Measurements from ENCODE around the gene ARL15. TPM values are rescaled to one million over a fixed set of nuclear protein-coding genes. Genes with fewer than 3 reads are reported as not detected.

ARL15 gene
- total and polyA plus RNA-seq, 5 donors from 2014 or later: 16.5 to 27.7 (median 19.1) TPM

GRCh38 chr5:54013556-54014194 lies 296.7 kb downstream of the ARL15 start:
- Mint-ChIP-seq H3K36me3 (peaks cover 37% of the 10 kb centered on the region), H3K27ac (no peak overlapping the region), H3K9me3 (peaks cover 1 to 11% (median 7%) of the 10 kb centered on the region in 7 donors), H3K27me3 (no peaks in the 10 kb centered on the region), H3K4me1 (peaks cover 0 to 10% (median 1%) of the 10 kb centered on the region in 4 donors), H3K4me3 (no peak overlapping the region)
- no peaks in the 10 kb centered on the region for H3K4me1 ChIP-seq (ENCODE audit: control insufficient read depth, insufficient read depth, low read length, poor library complexity, severe bottlenecking)
- peak in 1 of 3 donors; percentile 25 for DNase-seq
- no peaks in the 10 kb centered on the region for H3K27me3 ChIP-seq (ENCODE audit: control insufficient read depth, insufficient read depth, low read length)
- peaks cover 6% of the 10 kb centered on the region for H3K36me3 ChIP-seq (ENCODE audit: control insufficient read depth, insufficient read depth, low read length)
- H3K4me3 ChIP-seq (ENCODE audit: low read depth, low read length): no peak overlapping the region
- no peak overlapping the region for H3K27ac ChIP-seq (ENCODE audit: insufficient read depth, low read length, poor library complexity, severe bottlenecking)
- ATAC-seq (ENCODE audit: low read depth in 2 of 2): peak in 1 of 2 donors; percentile 24
- no peaks in the 10 kb centered on the region for H3K9me3 ChIP-seq (ENCODE audit: control insufficient read depth in 2 of 2, low read length in 2 of 2)

- no peak for ATAC-seq (ENCODE audit: low read depth in 2 of 2)
- peaks cover 0 to 10% (median 7%) of the 10 kb centered on the region in 7 donors for H3K9me3 Mint-ChIP-seq
- H3K36me3 ChIP-seq (ENCODE audit: control insufficient read depth, insufficient read depth, low read length): peaks cover 2% of the 10 kb centered on the region
- H3K4me1 ChIP-seq (ENCODE audit: control insufficient read depth, insufficient read depth, low read length, poor library complexity, severe bottlenecking): no peaks in the 10 kb centered on the region
- H3K27me3 ChIP-seq (ENCODE audit: control insufficient read depth, insufficient read depth, low read length): no peaks in the 10 kb centered on the region
- H3K4me1 Mint-ChIP-seq: peaks cover 0 to 4% (median 0%) of the 10 kb centered on the region in 4 donors
- H3K9me3 ChIP-seq (ENCODE audit: control insufficient read depth in 2 of 2, low read length in 2 of 2): no peaks in the 10 kb centered on the region
- H3K27ac Mint-ChIP-seq: no peak overlapping the region
- peaks cover 23% of the 10 kb centered on the region for H3K36me3 Mint-ChIP-seq
- no peak overlapping the region for H3K4me3 Mint-ChIP-seq
- no peak for DNase-seq
- H3K27me3 Mint-ChIP-seq: no peaks in the 10 kb centered on the region
- H3K4me3 ChIP-seq (ENCODE audit: low read depth, low read length): no peak overlapping the region
- no peak overlapping the region for H3K27ac ChIP-seq (ENCODE audit: insufficient read depth, low read length, poor library complexity, severe bottlenecking)
These were observed 300.5 kb downstream of the ARL15 start for GRCh38 chr5:54009828-54010227.

- H3K27me3 Mint-ChIP-seq: no peaks in the 10 kb centered on the region
- no peak for ATAC-seq (ENCODE audit: low read depth in 2 of 2)
- H3K9me3 Mint-ChIP-seq: peaks cover 0 to 9% (median 4%) of the 10 kb centered on the region in 7 donors
- H3K4me3 Mint-ChIP-seq: no peak overlapping the region
- no peak for DNase-seq
- peaks cover 22% of the 10 kb centered on the region for H3K36me3 Mint-ChIP-seq
- Histone ChIP-seq H3K4me3 (ENCODE audit: low read depth, low read length) (no peak overlapping the region), H3K27ac (ENCODE audit: insufficient read depth, low read length, poor library complexity, severe bottlenecking) (no peak overlapping the region), H3K9me3 (ENCODE audit: control insufficient read depth in 2 of 2, low read length in 2 of 2) (no peaks in the 10 kb centered on the region), H3K4me1 (ENCODE audit: control insufficient read depth, insufficient read depth, low read length, poor library complexity, severe bottlenecking) (no peaks in the 10 kb centered on the region), H3K36me3 (ENCODE audit: control insufficient read depth, insufficient read depth, low read length) (peaks cover 2% of the 10 kb centered on the region), H3K27me3 (ENCODE audit: control insufficient read depth, insufficient read depth, low read length) (no peaks in the 10 kb centered on the region)
- H3K4me1 Mint-ChIP-seq: peaks cover 0 to 4% (median 0%) of the 10 kb centered on the region in 4 donors
- H3K27ac Mint-ChIP-seq: no peak overlapping the region
These were observed 301.0 kb downstream of the ARL15 start for GRCh38 chr5:54009357-54009756.

GRCh38 chr5:54007827-54008777 lies 302.3 kb downstream of the ARL15 start:
- no peaks in the 10 kb centered on the region for H3K27me3 ChIP-seq (ENCODE audit: control insufficient read depth, insufficient read depth, low read length)
- no peaks in the 10 kb centered on the region for H3K4me1 ChIP-seq (ENCODE audit: control insufficient read depth, insufficient read depth, low read length, poor library complexity, severe bottlenecking)
- no peaks in the 10 kb centered on the region for H3K9me3 Mint-ChIP-seq
- H3K4me3 Mint-ChIP-seq: no peak overlapping the region
- no peak overlapping the region for H3K27ac Mint-ChIP-seq
- H3K4me1 Mint-ChIP-seq: no peaks in the 10 kb centered on the region
- no peak overlapping the region for H3K27ac ChIP-seq (ENCODE audit: insufficient read depth, low read length, poor library complexity, severe bottlenecking)
- H3K27me3 Mint-ChIP-seq: no peaks in the 10 kb centered on the region
- H3K4me3 ChIP-seq (ENCODE audit: low read depth, low read length): no peak overlapping the region
- no peaks in the 10 kb centered on the region for H3K9me3 ChIP-seq (ENCODE audit: control insufficient read depth in 2 of 2, low read length in 2 of 2)
- no peak for DNase-seq
- no peak for ATAC-seq (ENCODE audit: low read depth in 2 of 2)
- H3K36me3 Mint-ChIP-seq: peaks cover 9% of the 10 kb centered on the region
- no peaks in the 10 kb centered on the region for H3K36me3 ChIP-seq (ENCODE audit: control insufficient read depth, insufficient read depth, low read length)

- Mint-ChIP-seq H3K4me1 (no peaks in the 10 kb centered on the region), H3K36me3 (peaks cover 3% of the 10 kb centered on the region), H3K9me3 (peaks cover 0 to 4% (median 0%) of the 10 kb centered on the region in 7 donors), H3K27me3 (no peaks in the 10 kb centered on the region), H3K4me3 (no peak overlapping the region), H3K27ac (no peak overlapping the region)
- no peak for DNase-seq
- no peak overlapping the region for H3K4me3 ChIP-seq (ENCODE audit: low read depth, low read length)
- ATAC-seq (ENCODE audit: low read depth in 2 of 2): no peak
- no peaks in the 10 kb centered on the region for H3K4me1 ChIP-seq (ENCODE audit: control insufficient read depth, insufficient read depth, low read length, poor library complexity, severe bottlenecking)
- no peaks in the 10 kb centered on the region for H3K9me3 ChIP-seq (ENCODE audit: control insufficient read depth in 2 of 2, low read length in 2 of 2)
- no peaks in the 10 kb centered on the region for H3K27me3 ChIP-seq (ENCODE audit: control insufficient read depth, insufficient read depth, low read length)
- no peak overlapping the region for H3K27ac ChIP-seq (ENCODE audit: insufficient read depth, low read length, poor library complexity, severe bottlenecking)
- no peaks in the 10 kb centered on the region for H3K36me3 ChIP-seq (ENCODE audit: control insufficient read depth, insufficient read depth, low read length)
These were observed 305.7 kb downstream of the ARL15 start for GRCh38 chr5:54004697-54005096.

GRCh38 chr5:54002779-54003178 lies 307.6 kb downstream of the ARL15 start:
- Mint-ChIP-seq H3K27ac (no peak overlapping the region), H3K4me1 (peaks cover 0 to 6% (median 0%) of the 10 kb centered on the region in 4 donors), H3K27me3 (no peaks in the 10 kb centered on the region), H3K9me3 (peaks cover 0 to 4% (median 0%) of the 10 kb centered on the region in 7 donors), H3K36me3 (peaks cover 7% of the 10 kb centered on the region), H3K4me3 (no peak overlapping the region)
- Histone ChIP-seq H3K36me3 (ENCODE audit: control insufficient read depth, insufficient read depth, low read length) (no peaks in the 10 kb centered on the region), H3K27me3 (ENCODE audit: control insufficient read depth, insufficient read depth, low read length) (no peaks in the 10 kb centered on the region), H3K9me3 (ENCODE audit: control insufficient read depth in 2 of 2, low read length in 2 of 2) (no peaks in the 10 kb centered on the region), H3K4me3 (ENCODE audit: low read depth, low read length) (no peak overlapping the region), H3K4me1 (ENCODE audit: control insufficient read depth, insufficient read depth, low read length, poor library complexity, severe bottlenecking) (no peaks in the 10 kb centered on the region), H3K27ac (ENCODE audit: insufficient read depth, low read length, poor library complexity, severe bottlenecking) (no peak overlapping the region)
- no peak for ATAC-seq (ENCODE audit: low read depth in 2 of 2)
- DNase-seq: no peak

GRCh38 chr5:54001976-54002775 lies 308.2 kb downstream of the ARL15 start:
- Histone ChIP-seq H3K9me3 (ENCODE audit: control insufficient read depth in 2 of 2, low read length in 2 of 2) (no peaks in the 10 kb centered on the region), H3K27me3 (ENCODE audit: control insufficient read depth, insufficient read depth, low read length) (no peaks in the 10 kb centered on the region), H3K4me1 (ENCODE audit: control insufficient read depth, insufficient read depth, low read length, poor library complexity, severe bottlenecking) (no peaks in the 10 kb centered on the region), H3K4me3 (ENCODE audit: low read depth, low read length) (no peak overlapping the region), H3K27ac (ENCODE audit: insufficient read depth, low read length, poor library complexity, severe bottlenecking) (no peak overlapping the region), H3K36me3 (ENCODE audit: control insufficient read depth, insufficient read depth, low read length) (no peaks in the 10 kb centered on the region)
- peaks cover 0 to 6% (median 1%) of the 10 kb centered on the region in 4 donors for H3K4me1 Mint-ChIP-seq
- DNase-seq: no peak
- ATAC-seq (ENCODE audit: low read depth in 2 of 2): no peak
- peaks cover 7% of the 10 kb centered on the region for H3K36me3 Mint-ChIP-seq
- no peaks in the 10 kb centered on the region for H3K27me3 Mint-ChIP-seq
- peaks cover 0 to 4% (median 0%) of the 10 kb centered on the region in 7 donors for H3K9me3 Mint-ChIP-seq
- no peak overlapping the region for H3K27ac Mint-ChIP-seq
- H3K4me3 Mint-ChIP-seq: peak overlapping the region in 1 of 4 donors; percentile 44
